Caco-2 (cell line): ENCODE measurements around the gene JUP. TPM values are rescaled to one million over a fixed set of nuclear protein-coding genes. Genes with fewer than 3 reads are reported as not detected.

Experiments used
- BruUV-seq: library from RNA; stranded (reverse); fragments of 400-500 nt; replicated peaks from 2 replicates; lab custom pipeline; 2021; lab: Mats Ljungman, UMichigan
- CTCF ChIA-PET: fragments of 300-600 bp; sonication (Branson Sonifier 250); formaldehyde crosslinking; loops from one replicate; lab custom pipeline; 2022; ENCODE audit warnings: antibody characterized with exemption; lab: Charles Lee
- POLR2A ChIA-PET: fragments of 300-600 bp; sonication (Branson Sonifier 250); formaldehyde crosslinking; loops from one replicate; lab custom pipeline; 2022; ENCODE audit warnings: antibody characterized with exemption; lab: Charles Lee
- DNase-seq, 2 experiments: peaks; one replicate each; pipeline versions ENCODE4 v3.0.0 to v3.0.0-alpha.2; 2020 to 2022
- H3K27me3 ChIP-seq: replicated peaks from 2 replicates; pipeline ENCODE4 v1.6.0; 2011; ENCODE audit warnings: low read length; ENCODE audit not compliant: control insufficient read depth, insufficient read depth
- H3K36me3 ChIP-seq: 2 replicates; pipeline ENCODE4 v1.5.1; 2011; ENCODE audit warnings: low read length; ENCODE audit not compliant: control insufficient read depth, insufficient read depth
- H3K4me1 ChIP-seq: fragments of 250-450 bp; sonication (Bioruptor Pico); 2 replicates; pipeline ENCODE4 v1.5.1; 2020; ENCODE audit warnings: mild to moderate bottlenecking
- H3K4me3 ChIP-seq: 2 replicates; pipeline ENCODE4 v1.5.1; 2011; ENCODE audit warnings: low read depth, mild to moderate bottlenecking, control low read depth, low read length
- H3K9me3 ChIP-seq: fragments of 250-450 bp; sonication (Bioruptor Pico); 2 replicates; pipeline ENCODE4 v1.5.1; 2020; ENCODE audit warnings: mild to moderate bottlenecking, moderate library complexity
- H3K27ac Mint-ChIP-seq: one replicate; pipeline ENCODE4 v1.8.0; 2022; ENCODE audit warnings: mixed read lengths; ENCODE audit not compliant: unreplicated experiment
- H3K27me3 Mint-ChIP-seq: one replicate; pipeline ENCODE4 v1.8.0; 2022; ENCODE audit warnings: mixed read lengths; ENCODE audit not compliant: insufficient read depth, unreplicated experiment
- H3K36me3 Mint-ChIP-seq: one replicate; pipeline ENCODE4 v1.8.0; 2022; ENCODE audit warnings: mild to moderate bottlenecking, mixed read lengths; ENCODE audit not compliant: insufficient read depth, unreplicated experiment
- H3K4me1 Mint-ChIP-seq: one replicate; pipeline ENCODE4 v1.8.0; 2022; ENCODE audit warnings: low read depth, mixed read lengths; ENCODE audit not compliant: unreplicated experiment
- H3K4me3 Mint-ChIP-seq: one replicate; pipeline ENCODE4 v1.8.0; 2022; ENCODE audit warnings: mild to moderate bottlenecking, moderate library complexity, mixed read lengths; ENCODE audit not compliant: unreplicated experiment
- H3K9me3 Mint-ChIP-seq: one replicate; pipeline ENCODE4 v1.8.0; 2022; ENCODE audit warnings: mixed read lengths; ENCODE audit not compliant: unreplicated experiment
- intact Hi-C: fragments of 100-400 bp; cut with micrococcal nuclease; formaldehyde crosslinking; loops from one replicate; pipeline ENCODE4 v1.10.0; 2022; ENCODE audit not compliant: unreplicated experiment
- total RNA-seq: library from RNA; stranded (reverse); gene quantifications from 2 replicates; pipeline ENCODE4 v1.2.3, GENCODE V29; 2022
- TF ChIP-seq, protein P1 (sequence below), 2 experiments: fragments of 200-600 bp in 1 of 2; IDR thresholded peaks; 1 replicate in 1 of 2; 2 replicates in 1 of 2; pipeline versions ENCODE4 v1.5.1 to v1.8.0; 2011 to 2022; ENCODE audit warnings: antibody characterized with exemption in 1 of 2, control low read depth in 1 of 2, inconsistent platforms in 1 of 2, low read depth in 1 of 2, low read length in 1 of 2, mild to moderate bottlenecking in 1 of 2, moderate library complexity in 1 of 2; ENCODE audit not compliant: insufficient read depth in 1 of 2, severe bottlenecking in 1 of 2, unreplicated experiment in 1 of 2

The JUP gene
- total RNA-seq, 1 experiment from 2014 or later: 419 TPM

DNA sequence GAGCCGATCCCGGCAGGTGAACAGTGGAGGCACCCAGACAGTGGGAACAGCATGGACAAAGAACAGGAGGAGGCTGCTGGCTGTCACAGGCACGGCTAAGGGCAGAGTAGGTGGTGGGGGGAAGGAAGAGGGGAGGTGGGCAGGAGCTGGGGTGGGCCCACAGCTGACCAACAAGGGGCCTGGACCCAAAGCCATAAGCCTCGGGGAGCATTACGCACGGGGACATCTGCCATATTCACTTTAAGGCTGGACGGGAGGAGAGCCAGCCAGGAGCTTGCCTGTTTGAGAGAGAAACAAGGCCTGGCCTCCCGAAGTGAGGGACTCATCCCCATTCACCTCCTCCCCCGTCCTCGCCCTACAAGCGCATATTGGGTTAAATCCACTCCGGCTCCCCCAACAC lies 32.4 kb downstream of the JUP start:
- H3K9me3 ChIP-seq: no peaks in the 10 kb centered on the region
- Mint-ChIP-seq H3K27me3 (no peaks in the 10 kb centered on the region), H3K27ac (no peak overlapping the region), H3K4me3 (no peak overlapping the region), H3K4me1 (no peaks in the 10 kb centered on the region), H3K9me3 (no peaks in the 10 kb centered on the region), H3K36me3 (peaks cover 89% of the 10 kb centered on the region)
- no peaks in the 10 kb centered on the region for H3K4me1 ChIP-seq
- ChIA-PET CTCF (interaction anchor here (0.6 to 2.0 kb wide), 2 partner anchors 47 to 58 kb away, joined by 3 to 5 read pairs; no protein-coding TSS in a partner anchor), POLR2A (interaction anchor here (0.7 kb wide), 1 partner anchor 47 kb away, joined by 10 read pairs; no protein-coding TSS in a partner anchor)
- TF ChIP-seq, protein P1, sequence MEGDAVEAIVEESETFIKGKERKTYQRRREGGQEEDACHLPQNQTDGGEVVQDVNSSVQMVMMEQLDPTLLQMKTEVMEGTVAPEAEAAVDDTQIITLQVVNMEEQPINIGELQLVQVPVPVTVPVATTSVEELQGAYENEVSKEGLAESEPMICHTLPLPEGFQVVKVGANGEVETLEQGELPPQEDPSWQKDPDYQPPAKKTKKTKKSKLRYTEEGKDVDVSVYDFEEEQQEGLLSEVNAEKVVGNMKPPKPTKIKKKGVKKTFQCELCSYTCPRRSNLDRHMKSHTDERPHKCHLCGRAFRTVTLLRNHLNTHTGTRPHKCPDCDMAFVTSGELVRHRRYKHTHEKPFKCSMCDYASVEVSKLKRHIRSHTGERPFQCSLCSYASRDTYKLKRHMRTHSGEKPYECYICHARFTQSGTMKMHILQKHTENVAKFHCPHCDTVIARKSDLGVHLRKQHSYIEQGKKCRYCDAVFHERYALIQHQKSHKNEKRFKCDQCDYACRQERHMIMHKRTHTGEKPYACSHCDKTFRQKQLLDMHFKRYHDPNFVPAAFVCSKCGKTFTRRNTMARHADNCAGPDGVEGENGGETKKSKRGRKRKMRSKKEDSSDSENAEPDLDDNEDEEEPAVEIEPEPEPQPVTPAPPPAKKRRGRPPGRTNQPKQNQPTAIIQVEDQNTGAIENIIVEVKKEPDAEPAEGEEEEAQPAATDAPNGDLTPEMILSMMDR (IDR thresholded peaks at IDR 0.05; ENCODE audit: insufficient read depth in 1 of 2, low read depth in 1 of 2, low read length in 1 of 2, severe bottlenecking in 1 of 2, unreplicated experiment in 1 of 2): no peak
- no peak overlapping the region for H3K4me3 ChIP-seq
- no peaks in the 10 kb centered on the region for H3K27me3 ChIP-seq
- DNase-seq: no peak
- intact Hi-C loops: no loop called here
- BruUV-seq: no TSS peak
- peaks cover 14% of the 10 kb centered on the region for H3K36me3 ChIP-seq

DNA sequence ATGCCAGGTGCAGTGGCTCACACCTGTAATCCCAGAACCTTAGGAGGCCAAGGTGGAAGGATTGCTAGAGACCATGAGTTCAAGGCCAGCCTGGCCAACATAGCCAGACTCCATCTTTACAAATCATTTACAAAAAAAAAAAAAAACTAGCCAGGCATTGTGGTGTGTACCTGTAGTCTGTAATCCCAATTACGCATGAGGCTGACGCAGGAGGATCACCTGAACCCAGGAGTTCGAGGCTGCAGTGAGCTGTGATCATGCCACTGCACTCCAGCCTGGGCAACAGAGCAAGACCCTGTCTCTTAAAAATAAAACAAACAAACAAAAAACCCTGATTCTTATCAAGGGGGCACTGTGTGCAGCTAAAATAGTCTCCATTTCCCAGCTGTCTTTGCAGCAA lies 35.2 kb downstream of the JUP start:
- peaks cover 6% of the 10 kb centered on the region for H3K4me1 Mint-ChIP-seq
- Histone ChIP-seq H3K4me1 (no peaks in the 10 kb centered on the region), H3K9me3 (no peaks in the 10 kb centered on the region), H3K4me3 (no peak overlapping the region), H3K27me3 (no peaks in the 10 kb centered on the region), H3K36me3 (peaks cover 6% of the 10 kb centered on the region)
- H3K27ac Mint-ChIP-seq: no peak overlapping the region
- TF ChIP-seq, protein P1 (IDR thresholded peaks at IDR 0.05; ENCODE audit: insufficient read depth in 1 of 2, low read depth in 1 of 2, low read length in 1 of 2, severe bottlenecking in 1 of 2, unreplicated experiment in 1 of 2): no peak
- no peaks in the 10 kb centered on the region for H3K9me3 Mint-ChIP-seq
- CTCF ChIA-PET: interaction anchor here (1.0 to 3.0 kb wide), 2 partner anchors 35 to 50 kb away, joined by 3 to 9 read pairs; no protein-coding TSS in a partner anchor
- POLR2A ChIA-PET: interaction anchor here (0.9 kb wide), 1 partner anchor 50 kb away, joined by 3 read pairs; no protein-coding TSS in a partner anchor
- DNase-seq: no peak
- no TSS peak for BruUV-seq
- H3K36me3 Mint-ChIP-seq: peaks cover 89% of the 10 kb centered on the region
- intact Hi-C loops: no loop called here
- H3K4me3 Mint-ChIP-seq: no peak overlapping the region
- peaks cover 3% of the 10 kb centered on the region for H3K27me3 Mint-ChIP-seq

DNA sequence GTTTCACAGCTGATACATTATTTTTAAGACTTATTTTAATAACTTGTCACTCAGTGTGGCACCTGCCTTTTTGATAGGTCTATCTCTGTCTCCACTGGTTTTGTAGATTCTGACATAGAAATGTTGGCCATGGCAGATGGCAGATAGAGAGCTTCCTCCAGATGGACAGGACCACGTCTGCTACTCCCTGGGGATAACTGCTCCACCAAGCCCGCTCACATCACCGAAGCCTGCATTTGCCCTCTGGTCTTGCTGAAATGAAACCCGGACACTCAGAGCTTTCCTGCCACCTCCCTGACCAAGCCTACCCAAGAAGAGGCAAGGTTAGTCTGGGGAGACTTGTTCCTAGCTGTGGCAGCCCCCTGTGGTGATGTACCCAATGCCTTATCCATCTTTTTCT lies 35.6 kb downstream of the JUP start:
- no peaks in the 10 kb centered on the region for H3K4me1 ChIP-seq
- peaks cover 6% of the 10 kb centered on the region for H3K36me3 ChIP-seq
- Mint-ChIP-seq H3K9me3 (no peaks in the 10 kb centered on the region), H3K36me3 (peaks cover 89% of the 10 kb centered on the region), H3K27ac (no peak overlapping the region), H3K27me3 (peaks cover 3% of the 10 kb centered on the region), H3K4me3 (no peak overlapping the region), H3K4me1 (peaks cover 7% of the 10 kb centered on the region)
- no TSS peak for BruUV-seq
- no peaks in the 10 kb centered on the region for H3K9me3 ChIP-seq
- H3K27me3 ChIP-seq: no peaks in the 10 kb centered on the region
- CTCF ChIA-PET: interaction anchor here (1.0 to 3.0 kb wide), 2 partner anchors 35 to 50 kb away, joined by 3 to 9 read pairs; no protein-coding TSS in a partner anchor
- TF ChIP-seq, protein P1 (IDR thresholded peaks at IDR 0.05; ENCODE audit: insufficient read depth in 1 of 2, low read depth in 1 of 2, low read length in 1 of 2, severe bottlenecking in 1 of 2, unreplicated experiment in 1 of 2): no peak
- no peak overlapping the region for H3K4me3 ChIP-seq
- no peak for DNase-seq
- POLR2A ChIA-PET: interaction anchor here (0.9 kb wide), 1 partner anchor 50 kb away, joined by 3 read pairs; no protein-coding TSS in a partner anchor
- intact Hi-C loops: no loop called here
